ENCODE measurements around the gene NAV2.

Gene NAV2

GRCh38 chr11:19962801-19963175, 250.2 kb downstream of the NAV2 start:
- H3K4me3 ChIP-seq (ENCODE audit: low read depth, low read length): no peak overlapping the region
- TF ChIP-seq, protein P1, sequence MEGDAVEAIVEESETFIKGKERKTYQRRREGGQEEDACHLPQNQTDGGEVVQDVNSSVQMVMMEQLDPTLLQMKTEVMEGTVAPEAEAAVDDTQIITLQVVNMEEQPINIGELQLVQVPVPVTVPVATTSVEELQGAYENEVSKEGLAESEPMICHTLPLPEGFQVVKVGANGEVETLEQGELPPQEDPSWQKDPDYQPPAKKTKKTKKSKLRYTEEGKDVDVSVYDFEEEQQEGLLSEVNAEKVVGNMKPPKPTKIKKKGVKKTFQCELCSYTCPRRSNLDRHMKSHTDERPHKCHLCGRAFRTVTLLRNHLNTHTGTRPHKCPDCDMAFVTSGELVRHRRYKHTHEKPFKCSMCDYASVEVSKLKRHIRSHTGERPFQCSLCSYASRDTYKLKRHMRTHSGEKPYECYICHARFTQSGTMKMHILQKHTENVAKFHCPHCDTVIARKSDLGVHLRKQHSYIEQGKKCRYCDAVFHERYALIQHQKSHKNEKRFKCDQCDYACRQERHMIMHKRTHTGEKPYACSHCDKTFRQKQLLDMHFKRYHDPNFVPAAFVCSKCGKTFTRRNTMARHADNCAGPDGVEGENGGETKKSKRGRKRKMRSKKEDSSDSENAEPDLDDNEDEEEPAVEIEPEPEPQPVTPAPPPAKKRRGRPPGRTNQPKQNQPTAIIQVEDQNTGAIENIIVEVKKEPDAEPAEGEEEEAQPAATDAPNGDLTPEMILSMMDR (IDR thresholded peaks at IDR 0.05; ENCODE audit: low read depth, low read length): no peak
- DNase-seq (ENCODE audit: low read depth, low spot score): peak; percentile 85
- in situ Hi-C loops (cut with HindIII; ENCODE audit: low sequenced_read_pairs): no loop called here

DNA sequence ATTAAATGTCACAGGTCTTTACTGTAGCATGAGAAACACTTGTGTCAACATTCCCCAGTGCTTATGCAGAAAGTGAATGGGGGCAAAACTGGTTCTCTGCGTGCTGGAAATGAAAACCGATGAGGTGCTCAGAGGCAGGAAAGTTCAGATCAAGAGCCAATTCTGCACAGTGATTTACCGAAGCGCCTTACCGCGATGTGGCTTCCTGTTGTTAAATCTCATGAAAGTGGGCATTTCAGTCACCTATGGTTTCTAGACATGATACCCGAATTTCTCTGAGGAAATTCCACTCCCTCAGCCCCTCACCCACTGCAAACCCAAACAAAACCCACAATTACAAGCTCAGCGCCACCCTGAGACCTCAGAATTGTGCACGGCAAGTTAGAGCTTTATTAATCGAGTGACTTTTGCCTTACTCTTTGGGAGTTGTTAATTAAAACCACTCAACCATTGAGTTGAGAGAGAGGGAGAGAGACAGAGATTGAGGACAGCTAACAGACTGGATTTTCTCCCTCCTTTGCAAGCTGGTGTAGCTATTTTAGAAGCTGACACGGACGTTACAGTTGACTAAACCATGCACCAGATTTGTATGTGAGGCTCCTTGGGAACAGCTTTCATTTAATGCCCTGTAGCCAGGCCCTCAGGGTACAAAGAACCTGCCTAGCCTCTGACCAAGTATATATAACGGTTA, 251.2 kb downstream of the NAV2 start:
- DNase-seq (ENCODE audit: low read depth, low spot score): peak; percentile 36
- TF ChIP-seq, protein P1 (IDR thresholded peaks at IDR 0.05; ENCODE audit: low read depth, low read length): no peak
- in situ Hi-C loops (cut with HindIII; ENCODE audit: low sequenced_read_pairs): no loop called here
- H3K4me3 ChIP-seq (ENCODE audit: low read depth, low read length): no peak overlapping the region

- no peak for DNase-seq (ENCODE audit: low read depth, low spot score)
- H3K4me3 ChIP-seq (ENCODE audit: low read depth, low read length): no peak overlapping the region
- in situ Hi-C loops (cut with HindIII; ENCODE audit: low sequenced_read_pairs): no loop called here
- TF ChIP-seq, protein P1 (IDR thresholded peaks at IDR 0.05; ENCODE audit: low read depth, low read length): no peak
Observed at GRCh38 chr11:19966441-19966840, 253.8 kb downstream of the NAV2 start.

DNA sequence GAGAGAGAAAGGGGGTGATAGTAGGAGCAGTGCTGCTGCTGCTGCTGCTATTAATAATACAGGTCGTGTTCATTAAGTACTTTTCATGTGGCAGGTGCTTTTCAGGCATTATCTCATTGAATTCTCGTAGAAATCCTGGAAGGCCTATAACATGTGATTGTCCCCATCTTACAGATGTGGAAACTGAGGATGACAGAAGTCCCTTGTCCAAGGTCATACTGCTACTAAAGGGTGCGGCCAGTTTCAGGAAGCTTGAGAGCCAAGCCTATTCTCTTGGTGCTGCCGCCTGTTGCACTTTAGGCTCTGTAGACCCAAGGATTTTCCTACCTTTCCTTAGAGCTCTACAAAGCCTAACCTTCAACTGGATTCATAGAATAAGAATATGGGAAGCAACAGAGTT, 254.3 kb downstream of the NAV2 start:
- DNase-seq (ENCODE audit: low read depth, low spot score): no peak
- TF ChIP-seq, protein P1 (IDR thresholded peaks at IDR 0.05; ENCODE audit: low read depth, low read length): no peak
- in situ Hi-C loops (cut with HindIII; ENCODE audit: low sequenced_read_pairs): no loop called here

DNA sequence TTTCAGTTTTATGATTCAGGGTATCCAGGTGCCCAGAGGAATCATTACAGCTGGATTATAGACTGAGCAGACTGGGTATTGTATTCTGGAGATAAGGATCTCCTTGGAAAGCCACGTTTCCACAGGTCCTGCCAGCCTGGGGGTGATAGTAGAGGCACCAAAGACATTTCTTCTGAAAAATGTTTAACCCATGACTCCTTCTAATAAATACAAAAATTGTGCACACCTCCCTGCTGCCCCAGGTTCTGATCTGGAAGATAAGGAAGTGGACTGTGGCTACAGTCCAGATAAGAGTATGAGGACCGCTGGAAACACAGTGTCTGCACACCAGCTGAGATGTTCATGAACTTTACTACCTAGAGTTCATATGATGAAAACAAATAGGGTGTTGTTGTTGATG, 255.2 kb downstream of the NAV2 start:
- no peak for DNase-seq (ENCODE audit: low read depth, low spot score)
- no peak overlapping the region for H3K4me3 ChIP-seq (ENCODE audit: low read depth, low read length)
- TF ChIP-seq, protein P1 (IDR thresholded peaks at IDR 0.05; ENCODE audit: low read depth, low read length): no peak
- in situ Hi-C loops (cut with HindIII; ENCODE audit: low sequenced_read_pairs): no loop called here

More for the DNA sequence above, 254.3 kb downstream of the NAV2 start:
- H3K4me3 ChIP-seq (ENCODE audit: low read depth, low read length): no peak overlapping the region

DNA sequence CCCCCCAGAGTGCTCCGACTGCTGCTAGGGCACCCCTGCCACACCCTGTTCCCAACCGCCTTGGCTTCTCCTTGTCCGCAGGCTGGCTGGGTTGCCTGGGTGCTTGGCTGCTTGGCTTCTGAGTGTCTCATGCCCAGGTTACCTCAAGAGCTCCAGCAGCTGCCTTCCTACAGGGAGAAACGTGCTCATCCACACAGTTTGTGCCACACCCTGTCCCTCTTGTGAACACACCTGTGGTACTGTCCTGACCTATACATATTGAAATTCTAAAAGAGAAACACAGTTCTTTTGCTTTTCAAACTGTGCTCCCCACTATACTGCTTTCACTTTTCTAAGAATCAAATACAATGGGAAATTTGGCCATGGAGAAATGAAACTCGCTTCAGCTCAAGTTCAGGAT, 256.2 kb downstream of the NAV2 start:
- DNase-seq (ENCODE audit: low read depth, low spot score): no peak
- no peak overlapping the region for H3K4me3 ChIP-seq (ENCODE audit: low read depth, low read length)
- TF ChIP-seq, protein P1 (IDR thresholded peaks at IDR 0.05; ENCODE audit: low read depth, low read length): no peak
- in situ Hi-C loops (cut with HindIII; ENCODE audit: low sequenced_read_pairs): no loop called here
